PC-9 (cell line): ENCODE data around the gene CNTN4. TPM values are rescaled to one million over a fixed set of nuclear protein-coding genes. Genes with fewer than 3 reads are reported as not detected.

Experiments
- BruUV-seq: library from RNA; stranded (reverse); fragments of 400-500 nt; replicated peaks from 2 replicates; lab custom pipeline; 2021; lab: Mats Ljungman, UMichigan
- CTCF ChIA-PET: fragments of 300-600 bp; sonication (Branson Sonifier 250); formaldehyde crosslinking; loops from one replicate; lab custom pipeline; 2022; ENCODE audit warnings: antibody characterized with exemption; lab: Charles Lee
- POLR2A ChIA-PET: fragments of 300-600 bp; sonication (Branson Sonifier 250); formaldehyde crosslinking; loops from one replicate; lab custom pipeline; 2022; ENCODE audit warnings: antibody characterized with exemption; ENCODE audit not compliant: unreplicated experiment; lab: Charles Lee
- DNase-seq, 2 experiments: peaks; one replicate each; pipeline versions ENCODE4 v3.0.0 to v3.0.0-alpha.2; 2015 to 2022; ENCODE audit warnings: mixed read lengths in 1 of 2
- H2AFZ ChIP-seq: fragments of 200-600 bp; sonication (generic); 2 replicates; pipeline ENCODE4 v1.8.1; 2017; ENCODE audit warnings: antibody characterized with exemption
- H3F3A ChIP-seq: fragments of 200-600 bp; sonication (generic); 2 replicates; pipeline ENCODE4 v1.8.1; 2017; ENCODE audit warnings: antibody characterized with exemption, mild to moderate bottlenecking, low read depth; ENCODE audit not compliant: insufficient read depth
- H3K27ac ChIP-seq: fragments of 200-600 bp; sonication (generic); 2 replicates; pipeline ENCODE4 v1.6.1; 2016; ENCODE audit warnings: mixed run types
- H3K27me3 ChIP-seq: fragments of 200-600 bp; sonication (generic); 2 replicates; pipeline ENCODE4 v1.6.1; 2016; ENCODE audit warnings: low read depth, mixed run types; ENCODE audit not compliant: insufficient read depth
- H3K36me3 ChIP-seq: fragments of 200-600 bp; sonication (generic); 2 replicates; pipeline ENCODE4 v1.6.1; 2016; ENCODE audit warnings: low read depth, mixed run types
- H3K4me1 ChIP-seq: fragments of 200-600 bp; sonication (generic); replicated peaks from 2 replicates; pipeline ENCODE4 v1.6.1; 2016; ENCODE audit warnings: mixed run types; ENCODE audit not compliant: insufficient read depth
- H3K4me2 ChIP-seq: fragments of 200-600 bp; sonication (generic); 2 replicates; pipeline ENCODE4 v1.6.1; 2017; ENCODE audit warnings: mixed run types
- H3K4me3 ChIP-seq: fragments of 200-600 bp; sonication (generic); 2 replicates; pipeline ENCODE4 v1.6.1; 2016; ENCODE audit warnings: mixed run types
- H3K79me2 ChIP-seq: fragments of 200-600 bp; sonication (generic); 2 replicates; pipeline ENCODE4 v1.6.1; 2017; ENCODE audit warnings: low read depth, mixed run types
- H3K9me2 ChIP-seq: fragments of 200-600 bp; sonication (generic); 2 replicates; pipeline ENCODE4 v1.8.1; 2017; ENCODE audit warnings: mild to moderate bottlenecking; ENCODE audit not compliant: insufficient read depth
- H3K9me3 ChIP-seq: fragments of 200-600 bp; sonication (generic); 2 replicates; pipeline ENCODE4 v1.8.1; 2016; ENCODE audit warnings: low read depth; ENCODE audit not compliant: insufficient read depth
- H4K20me1 ChIP-seq: fragments of 200-600 bp; sonication (generic); 2 replicates; pipeline ENCODE4 v1.8.1; 2017; ENCODE audit not compliant: insufficient read depth
- EZH2 ChIP-seq: fragments of 200-600 bp; sonication (generic); IDR thresholded peaks from 2 replicates; pipeline ENCODE4 v1.8.0; 2017; ENCODE audit warnings: antibody characterized with exemption, low read depth
- intact Hi-C: fragments of 100-400 bp; cut with micrococcal nuclease; formaldehyde crosslinking; loops from one replicate; pipeline ENCODE4 v1.10.0; 2022; ENCODE audit not compliant: unreplicated experiment
- total RNA-seq: library from RNA; stranded (reverse); gene quantifications from 2 replicates; pipeline ENCODE4 v1.2.3, GENCODE V29; 2021
- TF ChIP-seq, protein P1 (sequence below): fragments of 200-600 bp; sonication (generic); conservative IDR thresholded peaks from 2 replicates; pipeline ENCODE4 v1.6.1; 2017; ENCODE audit warnings: mixed run types, antibody characterized with exemption, mild to moderate bottlenecking, moderate library complexity

CNTN4 gene
- total RNA-seq, 1 experiment from 2014 or later: not detected

DNA sequence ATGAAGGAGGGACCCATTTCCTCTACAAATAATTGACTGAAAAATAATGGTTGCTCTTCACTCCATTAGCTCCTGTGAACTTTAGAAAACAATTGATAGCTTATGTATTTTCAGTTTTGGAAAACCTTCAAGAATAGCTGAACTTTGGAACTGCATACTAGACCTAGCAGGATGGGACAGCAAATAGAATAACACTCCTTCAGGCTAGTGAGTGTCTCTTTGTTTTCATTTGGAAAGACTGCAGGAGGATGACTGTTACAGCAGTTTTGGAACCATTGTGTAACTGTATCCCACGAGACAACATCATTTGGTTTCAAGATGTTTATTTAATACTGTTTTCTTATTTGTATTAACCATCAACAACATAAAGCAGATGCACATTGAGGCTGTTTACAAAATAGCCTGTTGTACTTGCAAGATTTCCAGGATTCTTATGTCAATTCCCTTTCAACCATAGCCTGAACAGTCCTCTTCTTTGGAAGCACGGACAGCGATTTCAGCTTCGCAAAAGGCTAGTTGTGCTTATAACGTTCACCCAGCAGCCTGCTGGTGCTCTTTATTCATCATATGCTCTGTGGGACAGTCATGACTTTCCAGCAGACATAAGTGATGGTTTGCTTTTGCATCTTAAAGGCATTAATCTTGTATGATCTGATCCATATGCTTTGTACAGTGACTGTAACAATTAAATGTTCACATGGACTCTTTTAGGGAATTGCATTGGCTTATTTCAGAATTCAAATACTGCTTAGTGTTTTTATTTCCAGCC lies 676.0 kb downstream of the CNTN4 start:
- H3F3A ChIP-seq: no peaks in the 10 kb centered on the region
- H3K79me2 ChIP-seq: no peaks in the 10 kb centered on the region
- no peak for TF ChIP-seq EZH2
- TF ChIP-seq, protein P1, sequence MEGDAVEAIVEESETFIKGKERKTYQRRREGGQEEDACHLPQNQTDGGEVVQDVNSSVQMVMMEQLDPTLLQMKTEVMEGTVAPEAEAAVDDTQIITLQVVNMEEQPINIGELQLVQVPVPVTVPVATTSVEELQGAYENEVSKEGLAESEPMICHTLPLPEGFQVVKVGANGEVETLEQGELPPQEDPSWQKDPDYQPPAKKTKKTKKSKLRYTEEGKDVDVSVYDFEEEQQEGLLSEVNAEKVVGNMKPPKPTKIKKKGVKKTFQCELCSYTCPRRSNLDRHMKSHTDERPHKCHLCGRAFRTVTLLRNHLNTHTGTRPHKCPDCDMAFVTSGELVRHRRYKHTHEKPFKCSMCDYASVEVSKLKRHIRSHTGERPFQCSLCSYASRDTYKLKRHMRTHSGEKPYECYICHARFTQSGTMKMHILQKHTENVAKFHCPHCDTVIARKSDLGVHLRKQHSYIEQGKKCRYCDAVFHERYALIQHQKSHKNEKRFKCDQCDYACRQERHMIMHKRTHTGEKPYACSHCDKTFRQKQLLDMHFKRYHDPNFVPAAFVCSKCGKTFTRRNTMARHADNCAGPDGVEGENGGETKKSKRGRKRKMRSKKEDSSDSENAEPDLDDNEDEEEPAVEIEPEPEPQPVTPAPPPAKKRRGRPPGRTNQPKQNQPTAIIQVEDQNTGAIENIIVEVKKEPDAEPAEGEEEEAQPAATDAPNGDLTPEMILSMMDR: no peak
- intact Hi-C loops: no loop called here
- no peaks in the 10 kb centered on the region for H3K36me3 ChIP-seq
- CTCF ChIA-PET: no interaction called here
- no peaks in the 10 kb centered on the region for H3K27me3 ChIP-seq
- no peak for DNase-seq
- no peak overlapping the region for H3K4me3 ChIP-seq
- BruUV-seq: no TSS peak
- POLR2A ChIA-PET: no interaction called here
- no peak overlapping the region for H3K4me2 ChIP-seq
- no peaks in the 10 kb centered on the region for H4K20me1 ChIP-seq
- no peaks in the 10 kb centered on the region for H3K9me2 ChIP-seq
- H3K9me3 ChIP-seq: no peaks in the 10 kb centered on the region
- no peaks in the 10 kb centered on the region for H3K4me1 ChIP-seq
- no peak overlapping the region for H3K27ac ChIP-seq
- no peak overlapping the region for H2AFZ ChIP-seq

DNA sequence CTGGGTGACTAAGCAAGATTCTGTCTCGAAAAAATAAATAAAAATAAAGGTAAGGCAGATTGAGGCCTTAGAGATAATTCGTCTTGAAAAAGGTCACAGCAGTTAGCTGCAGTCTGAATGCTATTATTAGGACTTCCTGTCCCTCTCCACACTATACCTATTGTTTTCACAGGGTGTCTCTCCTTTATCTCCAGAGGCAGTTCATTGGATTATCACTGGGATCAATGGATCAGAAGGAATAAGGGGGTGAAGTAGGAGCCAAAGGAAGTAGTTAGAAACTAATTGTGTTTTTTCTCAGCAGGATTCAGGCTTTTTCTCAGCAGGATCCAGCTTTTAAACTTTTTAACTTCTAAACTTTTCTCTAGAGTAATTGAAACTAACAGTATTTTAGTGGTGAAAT lies 684.6 kb downstream of the CNTN4 start:
- TF ChIP-seq, protein P1: no peak
- TF ChIP-seq EZH2: no peak
- CTCF ChIA-PET: no interaction called here
- Histone ChIP-seq H3K36me3 (no peaks in the 10 kb centered on the region), H3K9me3 (no peaks in the 10 kb centered on the region), H2AFZ (no peak overlapping the region), H3K4me2 (no peak overlapping the region), H3K27ac (no peak overlapping the region), H3K4me3 (no peak overlapping the region), H3K4me1 (no peaks in the 10 kb centered on the region), H3K79me2 (no peaks in the 10 kb centered on the region), H3K9me2 (no peaks in the 10 kb centered on the region), H3K27me3 (no peaks in the 10 kb centered on the region), H3F3A (no peaks in the 10 kb centered on the region), H4K20me1 (no peaks in the 10 kb centered on the region)
- BruUV-seq: no TSS peak
- POLR2A ChIA-PET: no interaction called here
- intact Hi-C loops: no loop called here
- DNase-seq: no peak

DNA sequence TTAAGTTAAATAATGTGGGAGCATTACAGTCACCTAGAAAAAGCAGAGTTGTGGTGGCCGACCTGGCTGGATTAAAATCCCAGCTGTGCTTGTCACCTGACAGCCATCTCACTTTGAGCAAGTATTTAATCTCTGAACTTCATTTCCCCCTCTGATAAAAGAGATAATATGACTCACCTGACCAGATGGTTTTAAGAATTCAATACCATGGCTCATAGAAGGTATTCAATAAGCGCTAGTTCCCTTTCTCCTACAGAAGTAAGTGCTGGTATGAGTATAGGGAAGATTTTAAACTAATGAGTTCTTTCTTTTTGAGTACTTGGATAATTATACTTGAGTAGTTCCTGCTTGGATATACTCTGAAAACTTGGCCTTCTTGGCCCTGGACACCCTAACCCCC lies 686.0 kb downstream of the CNTN4 start:
- TF ChIP-seq, protein P1: no peak
- no peak for TF ChIP-seq EZH2
- Histone ChIP-seq H3K9me2 (no peaks in the 10 kb centered on the region), H3K27me3 (no peaks in the 10 kb centered on the region), H2AFZ (no peak overlapping the region), H3K27ac (no peak overlapping the region), H3K9me3 (no peaks in the 10 kb centered on the region), H3K36me3 (no peaks in the 10 kb centered on the region), H3K79me2 (no peaks in the 10 kb centered on the region), H3K4me3 (no peak overlapping the region), H3F3A (no peaks in the 10 kb centered on the region), H3K4me2 (no peak overlapping the region), H4K20me1 (no peaks in the 10 kb centered on the region), H3K4me1 (no peaks in the 10 kb centered on the region)
- no peak for DNase-seq
- no TSS peak for BruUV-seq
- intact Hi-C loops: no loop called here
- ChIA-PET POLR2A (no interaction called here), CTCF (no interaction called here)
